Mesodermal cell (in vitro differentiated cells): ENCODE results near the gene PGM2. TPM values are rescaled to one million over a fixed set of nuclear protein-coding genes. Genes with fewer than 3 reads are reported as not detected.
"Not testable (repeated sequence)": the region's sequence is repeated elsewhere in the genome, so short reads cannot be mapped to it uniquely, and the experiment has no call there.

Experiments used
- H3K27ac ChIP-seq: 2 replicates; pipeline ENCODE4 v1.7.0; 2013; ENCODE audit warnings: mild to moderate bottlenecking, low read depth, low read length, moderate library complexity; ENCODE audit not compliant: severe bottlenecking
- H3K36me3 ChIP-seq: 2 replicates; pipeline ENCODE4 v1.7.1; 2013; ENCODE audit warnings: mild to moderate bottlenecking, low read length, moderate library complexity; ENCODE audit not compliant: control insufficient read depth, insufficient read depth
- H3K4me1 ChIP-seq: one replicate; pipeline ENCODE4 v1.7.1; 2013; ENCODE audit warnings: mild to moderate bottlenecking, low read length; ENCODE audit not compliant: insufficient read depth, control insufficient read depth, poor library complexity, severe bottlenecking
- H3K4me3 ChIP-seq: 2 replicates; pipeline ENCODE4 v1.7.0; 2013; ENCODE audit warnings: low read length, control low read depth, mild to moderate bottlenecking; ENCODE audit not compliant: insufficient read depth, poor library complexity, severe bottlenecking; ENCODE audit errors: extremely low read depth
- H3K9me3 ChIP-seq: 2 replicates; pipeline ENCODE4 v1.7.1; 2013; ENCODE audit warnings: mild to moderate bottlenecking, low read length, moderate library complexity; ENCODE audit not compliant: control insufficient read depth
- WGBS, 2 experiments: methylation state at CpG; one replicate each; pipeline ENCODE4 v1.1.5; 2013; ENCODE audit warnings: missing lambda C conversion rate in 2 of 2; ENCODE audit not compliant: insufficient coverage in 2 of 2; 5-methylcytosine and 5-hydroxymethylcytosine counted together
- polyA plus RNA-seq, 2 experiments: library from polyadenylated mRNA; stranded (reverse); fragments of 50-300 nt; gene quantifications; one replicate each; pipeline ENCODE4 v1.2.3, GENCODE V29; 2013

PGM2 gene
- polyA plus RNA-seq (2013, experiment 1 of 2), result 12.4 TPM
- polyA plus RNA-seq (2013, experiment 2 of 2), result 14.0 TPM

GRCh38 chr4:37826295-37827029 lies at the start of gene PGM2:
TSS of gene PGM2 (plus strand) at chr4:37826686. CDS start at chr4:37826733, 47 bp downstream.
- H3K4me3 ChIP-seq, result peak within 1 kb of the TSS; percentile 64
- WGBS, 2 experiments, result 0% methylated on average over 31 to 33 of the region's 57 CpGs
- no peaks in the 10 kb centered on the region for H3K9me3 ChIP-seq
- no peak within 1 kb of the TSS for H3K27ac ChIP-seq
- H3K36me3 ChIP-seq, result peaks cover 4% of the 10 kb centered on the region
- peaks cover 15% of the 10 kb centered on the region for H3K4me1 ChIP-seq

GRCh38 chr4:37779896-37780295 lies 46.6 kb upstream of the PGM2 start:
- H3K4me1 ChIP-seq, result no peaks in the 10 kb centered on the region
- no peak overlapping the region for H3K4me3 ChIP-seq
- H3K36me3 ChIP-seq, result no peaks in the 10 kb centered on the region
- no peaks in the 10 kb centered on the region for H3K9me3 ChIP-seq
- H3K27ac ChIP-seq, result no peak overlapping the region

DNA sequence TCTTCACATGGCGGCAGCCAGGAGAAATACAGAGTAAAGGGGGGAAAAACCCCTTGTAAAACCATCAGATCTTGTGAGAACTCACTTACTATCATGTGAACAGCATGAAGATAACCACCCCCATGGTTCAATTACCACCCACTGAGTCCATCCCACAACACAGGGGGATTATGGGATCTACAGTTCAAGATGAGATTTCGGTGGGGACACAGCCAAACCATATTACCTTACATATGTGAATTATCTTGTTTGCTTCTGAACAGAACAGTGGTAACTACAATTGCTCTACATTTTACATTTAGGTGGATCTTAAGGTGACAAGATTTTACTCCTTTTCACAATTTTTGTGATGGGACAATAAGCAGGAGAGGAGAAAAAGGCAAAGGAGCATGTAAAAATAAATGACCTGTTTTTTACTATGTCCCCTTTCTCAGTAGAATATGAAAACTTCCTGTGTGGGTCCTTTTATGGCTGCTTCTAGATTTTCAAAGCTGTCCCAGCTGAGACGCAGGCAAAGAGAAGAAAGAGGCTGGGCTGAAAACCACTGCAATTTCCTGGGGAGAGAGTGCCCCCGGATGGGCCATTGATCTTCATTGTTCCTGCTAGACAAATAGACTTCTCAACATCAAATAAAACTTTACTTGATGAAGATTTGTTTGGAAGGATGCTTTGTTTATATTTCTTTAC lies 45.9 kb upstream of the PGM2 start:
- H3K4me3 ChIP-seq, result no peak overlapping the region
- 14 to 38% methylated on average over 1 of the region's 4 CpGs for WGBS, 2 experiments
- H3K36me3 ChIP-seq, result no peaks in the 10 kb centered on the region
- H3K4me1 ChIP-seq, result no peaks in the 10 kb centered on the region
- no peaks in the 10 kb centered on the region for H3K9me3 ChIP-seq
- no peak overlapping the region for H3K27ac ChIP-seq

GRCh38 chr4:37781131-37781455 lies 45.4 kb upstream of the PGM2 start:
- Histone ChIP-seq H3K9me3 (no peaks in the 10 kb centered on the region), H3K4me3 (no peak overlapping the region), H3K4me1 (no peaks in the 10 kb centered on the region), H3K27ac (no peak overlapping the region), H3K36me3 (no peaks in the 10 kb centered on the region)
- 88 to 100% methylated on average over 1 to 2 of the region's 2 CpGs for WGBS, 2 experiments

DNA sequence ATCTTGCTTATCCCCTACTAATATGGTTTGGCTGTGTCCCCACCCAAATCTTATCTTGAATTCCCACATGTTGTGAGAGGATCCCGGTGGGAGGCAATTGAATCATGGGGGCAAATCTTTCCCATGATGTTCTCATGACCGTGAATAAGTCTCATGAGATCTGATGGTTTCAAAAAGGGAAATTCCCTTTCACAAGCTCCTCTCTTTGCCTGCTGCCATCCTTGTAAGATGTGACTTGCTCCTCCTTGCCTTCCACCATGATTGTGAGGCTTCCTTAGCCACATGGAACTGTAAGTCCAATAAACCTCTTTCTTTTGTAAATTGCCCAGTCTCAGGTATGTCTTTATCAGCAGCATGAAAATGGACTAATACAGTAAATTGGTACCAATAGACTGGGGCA lies 40.2 kb upstream of the PGM2 start:
- 88 to 94% methylated on average over 1 to 2 of the region's 2 CpGs for WGBS, 2 experiments
- H3K27ac ChIP-seq, H3K36me3 ChIP-seq, H3K9me3 ChIP-seq, H3K4me1 ChIP-seq, H3K4me3 ChIP-seq: not testable (repeated sequence)

- not testable (repeated sequence) for H3K27ac ChIP-seq, H3K4me1 ChIP-seq, H3K9me3 ChIP-seq, H3K36me3 ChIP-seq, H3K4me3 ChIP-seq
- WGBS, 2 experiments, result 80 to 87% methylated on average over 2 to 3 of the region's 3 CpGs
Measured at GRCh38 chr4:37787883-37788460, 38.5 kb upstream of the PGM2 start.

DNA sequence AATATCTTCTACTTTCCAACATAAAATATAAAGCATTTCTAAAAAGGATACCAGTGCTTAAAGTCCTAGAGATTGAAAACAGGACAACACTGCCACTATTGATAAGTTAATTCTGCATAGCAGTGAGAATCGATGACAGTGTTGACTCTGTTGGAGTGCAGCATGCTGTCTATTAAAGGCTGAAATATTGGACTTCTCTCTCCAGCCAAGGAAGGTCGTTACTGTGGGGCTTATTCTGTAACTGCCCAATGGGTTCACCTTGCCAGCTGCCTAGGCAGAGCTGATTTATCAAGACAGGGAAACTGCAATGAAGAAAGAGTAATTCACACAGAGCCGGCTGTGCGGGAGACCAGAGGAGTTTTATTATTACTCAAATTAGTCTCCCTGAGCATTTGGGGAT lies 37.7 kb upstream of the PGM2 start:
- no peak overlapping the region for H3K4me3 ChIP-seq
- H3K9me3 ChIP-seq, result no peaks in the 10 kb centered on the region
- H3K27ac ChIP-seq, result no peak overlapping the region
- H3K36me3 ChIP-seq, result no peaks in the 10 kb centered on the region
- WGBS, 2 experiments, result 96 to 100% methylated on average over 2 to 4 of the region's 4 CpGs
- H3K4me1 ChIP-seq, result no peaks in the 10 kb centered on the region

DNA sequence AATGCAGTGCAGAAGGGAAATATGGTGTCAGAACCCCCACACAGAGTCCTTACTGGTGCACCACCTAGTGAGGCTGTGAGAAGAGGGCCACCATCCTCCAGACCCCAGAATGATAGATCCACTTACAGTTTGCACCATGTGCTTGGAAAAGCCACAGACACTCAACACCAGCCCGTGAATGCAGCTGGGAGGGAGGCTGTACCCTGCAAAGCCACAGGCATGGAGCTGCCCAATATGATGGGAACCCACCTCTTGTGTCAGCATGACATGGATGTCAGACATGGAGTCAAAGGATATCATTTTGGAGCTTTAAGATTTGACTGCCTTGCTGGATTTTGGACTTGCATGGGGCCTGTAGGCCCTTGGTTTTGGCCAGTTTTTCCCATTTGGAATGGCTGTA lies 34.2 kb upstream of the PGM2 start:
- WGBS, 2 experiments, result 90 to 100% methylated on average over 1 of the region's 1 CpG
- Histone ChIP-seq H3K4me3 (no peak overlapping the region), H3K9me3 (no peaks in the 10 kb centered on the region), H3K4me1 (no peaks in the 10 kb centered on the region), H3K27ac (no peak overlapping the region), H3K36me3 (no peaks in the 10 kb centered on the region)

GRCh38 chr4:37793562-37793961 lies 32.9 kb upstream of the PGM2 start:
- Histone ChIP-seq H3K4me3 (no peak overlapping the region), H3K36me3 (no peaks in the 10 kb centered on the region), H3K27ac (no peak overlapping the region), H3K4me1 (no peaks in the 10 kb centered on the region), H3K9me3 (no peaks in the 10 kb centered on the region)

- Histone ChIP-seq H3K9me3 (no peaks in the 10 kb centered on the region), H3K27ac (no peak overlapping the region), H3K4me1 (no peaks in the 10 kb centered on the region), H3K4me3 (no peak overlapping the region), H3K36me3 (no peaks in the 10 kb centered on the region)
- 80 to 86% methylated on average over 1 of the region's 2 CpGs for WGBS, 2 experiments
Measured at GRCh38 chr4:37794056-37794455, 32.4 kb upstream of the PGM2 start.

GRCh38 chr4:37795581-37796195 lies 30.8 kb upstream of the PGM2 start:
- no peaks in the 10 kb centered on the region for H3K9me3 ChIP-seq
- peaks cover 3% of the 10 kb centered on the region for H3K4me1 ChIP-seq
- WGBS, 2 experiments, result 80 to 93% methylated on average over 1 to 3 of the region's 3 CpGs
- H3K36me3 ChIP-seq, result no peaks in the 10 kb centered on the region
- no peak overlapping the region for H3K4me3 ChIP-seq
- no peak overlapping the region for H3K27ac ChIP-seq
